Transverse colon (tissue), 4 donors: Measurements from ENCODE around the gene HPCAL1.

Experiments
- EP300 ChIP-seq: sonication (generic); formaldehyde crosslinking; IDR thresholded peaks from one replicate; pipeline ENCODE4 v1.6.1; 2017; ENCODE audit warnings: antibody characterized with exemption, low read depth
- POLR2A ChIP-seq: fragments of 450-650 bp; IDR thresholded peaks from one replicate; pipeline ENCODE4 v1.6.1; 2016; ENCODE audit warnings: antibody characterized with exemption, mild to moderate bottlenecking, moderate library complexity
- POLR2AphosphoS5 ChIP-seq, 3 donors: sonication (generic); formaldehyde crosslinking; IDR thresholded peaks; one replicate each; pipeline ENCODE4 v1.6.1; 2016; ENCODE audit warnings: antibody characterized with exemption in 3 of 3
- TF ChIP-seq, protein P1 (sequence below), 5 experiments: fragments of 200-600 bp in 3 of 5; fragments of 450-650 bp in 2 of 5; sonication (generic) in 3 of 5; IDR thresholded peaks; 1 replicate in 2 of 5; 2 replicates in 3 of 5; pipeline ENCODE4 v1.5.1; 2016 to 2017; ENCODE audit warnings: antibody characterized with exemption in 5 of 5, inconsistent platforms in 3 of 5, mild to moderate bottlenecking in 2 of 5, moderate library complexity in 1 of 5

DNA sequence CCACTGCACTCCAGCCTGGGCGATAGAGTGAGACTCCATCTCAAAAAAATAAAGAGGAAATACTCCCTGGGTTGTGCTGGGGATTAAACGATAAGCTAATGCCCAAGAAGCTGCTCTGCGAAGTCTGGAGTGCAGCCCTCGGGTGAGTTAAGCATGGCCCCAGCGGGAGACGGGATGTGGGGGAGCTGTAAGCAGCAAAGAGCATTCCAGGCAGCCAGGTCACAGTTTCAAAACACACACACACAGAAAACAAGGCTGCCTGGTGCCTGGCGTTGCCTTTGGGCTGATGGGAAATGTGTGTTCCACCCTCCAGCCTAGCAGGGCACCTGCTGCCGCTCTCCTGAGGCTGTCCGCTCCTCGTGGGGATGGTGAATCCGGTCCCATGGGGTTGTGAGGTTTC, 121.3 kb downstream of the HPCAL1 start:
- TF ChIP-seq, protein P1, sequence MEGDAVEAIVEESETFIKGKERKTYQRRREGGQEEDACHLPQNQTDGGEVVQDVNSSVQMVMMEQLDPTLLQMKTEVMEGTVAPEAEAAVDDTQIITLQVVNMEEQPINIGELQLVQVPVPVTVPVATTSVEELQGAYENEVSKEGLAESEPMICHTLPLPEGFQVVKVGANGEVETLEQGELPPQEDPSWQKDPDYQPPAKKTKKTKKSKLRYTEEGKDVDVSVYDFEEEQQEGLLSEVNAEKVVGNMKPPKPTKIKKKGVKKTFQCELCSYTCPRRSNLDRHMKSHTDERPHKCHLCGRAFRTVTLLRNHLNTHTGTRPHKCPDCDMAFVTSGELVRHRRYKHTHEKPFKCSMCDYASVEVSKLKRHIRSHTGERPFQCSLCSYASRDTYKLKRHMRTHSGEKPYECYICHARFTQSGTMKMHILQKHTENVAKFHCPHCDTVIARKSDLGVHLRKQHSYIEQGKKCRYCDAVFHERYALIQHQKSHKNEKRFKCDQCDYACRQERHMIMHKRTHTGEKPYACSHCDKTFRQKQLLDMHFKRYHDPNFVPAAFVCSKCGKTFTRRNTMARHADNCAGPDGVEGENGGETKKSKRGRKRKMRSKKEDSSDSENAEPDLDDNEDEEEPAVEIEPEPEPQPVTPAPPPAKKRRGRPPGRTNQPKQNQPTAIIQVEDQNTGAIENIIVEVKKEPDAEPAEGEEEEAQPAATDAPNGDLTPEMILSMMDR (IDR thresholded peaks at IDR 0.05): no peak
- TF ChIP-seq EP300 (no peak), POLR2A (no peak), POLR2AphosphoS5 (IDR thresholded peaks at IDR 0.05) (no peak)
